DND-41 (cell line): ENCODE data around the gene HEY2.

Source experiments
- ATAC-seq: fragments of 200-7000 bp; cut with Tn5 transposase; 3 replicates; pipeline ENCODE4 v1.9.1; 2021; ENCODE audit warnings: low read depth; ENCODE audit not compliant: insufficient read depth
- DNase-seq: peaks from one replicate; pipeline ENCODE4 v3.0.0-alpha.2; 2020
- H2AFZ ChIP-seq: 2 replicates; pipeline ENCODE4 v1.6.0; 2012; ENCODE audit warnings: low read depth, low read length
- H3K27ac ChIP-seq: 2 replicates; pipeline ENCODE4 v1.5.1; 2012; ENCODE audit warnings: low read length, inconsistent platforms
- H3K27me3 ChIP-seq: fragments of 200-600 bp; sonication (generic); 2 replicates; pipeline ENCODE4 v1.6.0; 2012; ENCODE audit warnings: low read length, mild to moderate bottlenecking, inconsistent platforms; ENCODE audit not compliant: insufficient read depth, poor library complexity
- H3K36me3 ChIP-seq: 2 replicates; pipeline ENCODE4 v1.5.1; 2012; ENCODE audit warnings: low read length, inconsistent platforms; ENCODE audit not compliant: insufficient read depth
- H3K4me1 ChIP-seq: 2 replicates; pipeline ENCODE4 v1.5.1; 2012; ENCODE audit warnings: mild to moderate bottlenecking, low read length; ENCODE audit not compliant: insufficient read depth
- H3K4me2 ChIP-seq: 2 replicates; pipeline ENCODE4 v1.6.0; 2012; ENCODE audit warnings: mild to moderate bottlenecking, moderate library complexity, low read length, inconsistent platforms; ENCODE audit not compliant: insufficient read depth
- H3K4me3 ChIP-seq, 2 experiments: fragments of 200-600 bp in 1 of 2; shearing (Covaris generic) in 1 of 2; 2 replicates each; pipeline ENCODE4 v1.5.1; 2012 to 2016; ENCODE audit warnings: inconsistent platforms in 2 of 2, low read length in 2 of 2, mild to moderate bottlenecking in 2 of 2, low read depth in 1 of 2, moderate library complexity in 1 of 2
- H3K79me2 ChIP-seq: 2 replicates; pipeline ENCODE4 v1.6.0; 2012; ENCODE audit warnings: low read length, inconsistent platforms; ENCODE audit not compliant: insufficient read depth
- H3K9ac ChIP-seq: 2 replicates; pipeline ENCODE4 v1.6.0; 2012; ENCODE audit warnings: low read depth, mild to moderate bottlenecking, inconsistent platforms, low read length, moderate library complexity
- H3K9me3 ChIP-seq: 2 replicates; pipeline ENCODE4 v1.5.1; 2012; ENCODE audit warnings: low read length, moderate library complexity, mild to moderate bottlenecking, inconsistent platforms; ENCODE audit not compliant: insufficient read depth, severe bottlenecking
- H4K20me1 ChIP-seq: 2 replicates; pipeline ENCODE4 v1.6.0; 2012; ENCODE audit warnings: low read length; ENCODE audit not compliant: insufficient read depth
- CTCF ChIP-seq: IDR thresholded peaks from 2 replicates; pipeline ENCODE4 v1.5.1; 2012; ENCODE audit warnings: borderline replicate concordance, low read length, moderate library complexity, mild to moderate bottlenecking; ENCODE audit not compliant: poor library complexity, severe bottlenecking; ENCODE audit errors: extremely low read depth
- EZH2 ChIP-seq: IDR thresholded peaks from 3 replicates; pipeline ENCODE4 v1.6.1; 2012; ENCODE audit warnings: borderline replicate concordance, low read depth, mild to moderate bottlenecking, moderate library complexity, low read length, inconsistent platforms; ENCODE audit not compliant: severe bottlenecking

Gene HEY2

DNA sequence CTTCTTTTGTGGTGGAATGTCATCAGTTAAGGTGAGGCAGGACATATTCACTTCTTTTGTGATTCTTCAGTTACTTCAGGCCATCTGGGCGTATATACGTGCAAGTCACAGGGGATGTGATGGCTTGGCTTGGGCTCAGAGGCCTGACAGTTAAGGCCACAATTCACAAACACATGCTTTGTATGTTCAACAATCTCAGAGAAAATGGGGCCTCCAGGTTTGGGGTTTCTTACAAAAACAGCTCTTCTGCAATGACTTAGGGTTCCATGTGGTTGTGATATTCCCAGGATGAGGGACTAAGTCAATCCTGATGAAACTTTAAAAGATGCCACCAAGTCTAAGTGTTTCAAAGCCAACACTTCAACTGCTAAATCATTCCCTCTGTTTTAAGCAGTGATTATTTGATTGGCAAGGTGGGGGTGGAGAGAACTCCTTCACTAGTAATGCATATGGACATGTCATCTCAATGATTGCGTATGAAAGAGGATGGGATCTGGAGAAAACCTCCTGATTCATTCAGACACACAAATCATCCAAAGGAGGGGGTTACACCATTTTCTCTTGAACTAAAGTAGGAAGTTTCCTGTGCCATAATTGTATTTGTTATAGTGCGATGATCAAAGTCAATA lies 41.7 kb upstream of the HEY2 start:
- DNase-seq = no peak
- no peaks in the 10 kb centered on the region for H3K36me3 ChIP-seq
- no peak overlapping the region for H3K4me3 ChIP-seq
- ATAC-seq = no peak
- no peak overlapping the region for H3K4me2 ChIP-seq
- H3K79me2 ChIP-seq = no peaks in the 10 kb centered on the region
- H4K20me1 ChIP-seq = no peaks in the 10 kb centered on the region
- no peaks in the 10 kb centered on the region for H3K4me1 ChIP-seq
- no peak overlapping the region for H3K9ac ChIP-seq
- TF ChIP-seq EZH2 = no peak
- TF ChIP-seq CTCF = no peak
- no peaks in the 10 kb centered on the region for H3K9me3 ChIP-seq
- no peak overlapping the region for H2AFZ ChIP-seq
- H3K27me3 ChIP-seq = no peaks in the 10 kb centered on the region
- no peak overlapping the region for H3K27ac ChIP-seq

- H2AFZ ChIP-seq = no peak overlapping the region
- no peak overlapping the region for H3K27ac ChIP-seq
- no peak for DNase-seq
- no peaks in the 10 kb centered on the region for H3K36me3 ChIP-seq
- no peaks in the 10 kb centered on the region for H3K79me2 ChIP-seq
- no peaks in the 10 kb centered on the region for H3K27me3 ChIP-seq
- TF ChIP-seq CTCF (no peak), EZH2 (no peak)
- no peaks in the 10 kb centered on the region for H4K20me1 ChIP-seq
- no peak overlapping the region for H3K4me2 ChIP-seq
- no peaks in the 10 kb centered on the region for H3K9me3 ChIP-seq
- no peak for ATAC-seq
- no peak overlapping the region for H3K4me3 ChIP-seq
- no peak overlapping the region for H3K9ac ChIP-seq
- H3K4me1 ChIP-seq = no peaks in the 10 kb centered on the region
Observed at GRCh38 chr6:125711013-125711675, 38.3 kb upstream of the HEY2 start.

DNA sequence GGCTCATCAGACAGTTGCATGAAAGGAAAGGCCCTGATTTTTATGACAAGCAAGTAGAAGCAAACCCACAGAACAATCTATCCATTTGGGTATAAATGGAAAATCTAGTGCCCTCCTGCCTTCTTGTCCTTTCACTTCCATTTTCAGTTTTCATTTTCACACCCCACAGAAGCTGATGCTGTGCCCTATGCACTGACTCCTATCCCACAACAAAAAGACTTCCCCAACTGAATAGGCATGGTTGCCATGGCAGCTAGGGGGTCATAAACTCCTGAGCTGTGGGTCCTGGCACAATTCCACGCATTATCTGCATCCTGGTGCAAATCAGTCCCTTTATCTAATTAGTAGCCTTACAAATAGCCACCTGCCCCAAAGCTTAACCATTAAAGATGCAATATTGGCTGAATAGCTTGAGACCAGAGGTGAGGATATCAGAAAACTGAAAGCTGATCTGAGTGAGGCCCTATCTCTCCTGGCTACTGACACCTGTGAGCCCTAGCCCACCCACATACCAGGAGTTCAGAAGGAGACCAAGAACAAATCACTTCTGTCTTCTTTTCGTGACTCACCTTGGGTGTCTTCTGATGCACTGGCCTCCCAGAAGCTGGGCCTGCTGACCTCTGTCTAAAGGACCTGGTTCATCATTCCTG lies 34.9 kb upstream of the HEY2 start:
- no peaks in the 10 kb centered on the region for H4K20me1 ChIP-seq
- H3K9ac ChIP-seq = no peak overlapping the region
- DNase-seq (no peak), ATAC-seq (peak; percentile 35; the same call in 1 of the 3 replicates)
- no peak overlapping the region for H3K27ac ChIP-seq
- no peaks in the 10 kb centered on the region for H3K9me3 ChIP-seq
- H3K4me3 ChIP-seq = no peak overlapping the region
- no peaks in the 10 kb centered on the region for H3K27me3 ChIP-seq
- TF ChIP-seq EZH2 = no peak
- TF ChIP-seq CTCF = no peak
- H3K79me2 ChIP-seq = no peaks in the 10 kb centered on the region
- H3K4me1 ChIP-seq = no peaks in the 10 kb centered on the region
- H3K36me3 ChIP-seq = no peaks in the 10 kb centered on the region
- H2AFZ ChIP-seq = no peak overlapping the region
- no peak overlapping the region for H3K4me2 ChIP-seq
